HepG2 (cell line): ENCODE data around the gene SLC25A19. TPM values are rescaled to one million over a fixed set of nuclear protein-coding genes. Genes with fewer than 3 reads are reported as not detected.
A peak's percentile ranks its signal among the peaks of the same experiment; 100 is the strongest.

Experiments used
- ATAC-seq: fragments of 200-7000 bp; cut with Tn5 transposase; 3 replicates; pipeline ENCODE4 v1.9.1; 2020; ENCODE audit warnings: mild to moderate bottlenecking, moderate library complexity
- Bru-seq: library from RNA; stranded (reverse); fragments of 400-500 nt; gene quantifications from one replicate; lab custom pipeline; 2021; lab: Mats Ljungman, UMichigan
- BruChase-seq, 2 experiments: library from RNA; stranded (reverse); fragments of 400-500 nt; gene quantifications; one replicate each; lab custom pipeline; 2021; lab: Mats Ljungman, UMichigan
- BruUV-seq: library from RNA; stranded (reverse); fragments of 400-500 nt; replicated peaks from 2 replicates; lab custom pipeline; 2021; lab: Mats Ljungman, UMichigan
- CTCF ChIA-PET: fragments of 300-600 bp; formaldehyde crosslinking; extraction: SDS; loops from one replicate; lab custom pipeline; 2021; ENCODE audit warnings: low total read pairs, inconsistent platforms, low intra/inter-chr PET ratio; lab: Yijun Ruan, JAX
- POLR2A ChIA-PET: fragments of 350-600 bp; sonication (Branson Sonifier 250); formaldehyde crosslinking; loops from one replicate; lab custom pipeline; 2020; ENCODE audit warnings: antibody characterized with exemption, inconsistent platforms; lab: Yijun Ruan, JAX
- DNase-seq: peaks from one replicate; pipeline ENCODE4 v3.0.0-alpha.2; 2015; ENCODE audit warnings: low spot score
- FAIRE-seq: peaks from 3 replicates; lab custom pipeline; 2011; peaks lifted over from hg19 to GRCh38; lab: Jason Lieb, UNC
- H2AFZ ChIP-seq: one replicate; pipeline ENCODE4 v1.6.1; 2011; ENCODE audit warnings: low read length, inconsistent platforms
- H3K27ac ChIP-seq: fragments of 300-600 bp; 3 replicates; pipeline ENCODE4 v1.8.0; 2011; ENCODE audit warnings: mixed run types, mild to moderate bottlenecking, mixed read lengths, low read length, inconsistent platforms; ENCODE audit not compliant: insufficient read depth; ENCODE audit errors: extremely low read length
- H3K27me3 ChIP-seq, 2 experiments: fragments of 200-600 bp in 1 of 2; 2 replicates in 1 of 2; 3 replicates in 1 of 2; pipeline versions ENCODE4 v1.6.0 to v1.8.0; 2011; ENCODE audit warnings: low read length in 2 of 2, mild to moderate bottlenecking in 2 of 2, moderate library complexity in 2 of 2, inconsistent platforms in 1 of 2; ENCODE audit not compliant: insufficient read depth in 2 of 2, control insufficient read depth in 1 of 2
- H3K36me3 ChIP-seq, 2 experiments: fragments of 200-600 bp in 1 of 2; replicated peaks in 1 of 2; 2 replicates in 1 of 2; 3 replicates in 1 of 2; pipeline versions ENCODE4 v1.5.1 to v1.8.0; 2011; ENCODE audit warnings: low read length in 2 of 2, inconsistent platforms in 1 of 2; ENCODE audit not compliant: insufficient read depth in 2 of 2, control insufficient read depth in 1 of 2
- H3K4me1 ChIP-seq: 2 replicates; pipeline ENCODE4 v1.5.1; 2012; ENCODE audit warnings: low read length, inconsistent platforms; ENCODE audit not compliant: insufficient read depth
- H3K4me2 ChIP-seq: 2 replicates; pipeline ENCODE4 v1.6.0; 2011; ENCODE audit warnings: low read depth, low read length, inconsistent platforms
- H3K4me3 ChIP-seq, 3 experiments: fragments of 200-600 bp in 1 of 3; sonication (generic), shearing (Covaris generic) in 1 of 3; replicated peaks in 1 of 3; 2 replicates each; pipeline ENCODE4 v1.5.1; 2011 to 2016; ENCODE audit warnings: low read length in 3 of 3, inconsistent platforms in 2 of 3, low read depth in 2 of 3, mild to moderate bottlenecking in 2 of 3, control low read depth in 1 of 3, mixed read lengths in 1 of 3; ENCODE audit not compliant: insufficient read depth in 1 of 3
- H3K79me2 ChIP-seq: one replicate; pipeline ENCODE4 v1.6.1; 2011; ENCODE audit warnings: low read length, inconsistent platforms; ENCODE audit not compliant: insufficient read depth
- H3K9ac ChIP-seq: 2 replicates; pipeline ENCODE4 v1.6.0; 2011; ENCODE audit warnings: mild to moderate bottlenecking, low read depth, low read length, inconsistent platforms; ENCODE audit not compliant: insufficient read depth
- H3K9me3 ChIP-seq: 2 replicates; pipeline ENCODE4 v1.5.1; 2012; ENCODE audit warnings: mild to moderate bottlenecking, low read length
- H4K20me1 ChIP-seq: 2 replicates; pipeline ENCODE4 v1.6.0; 2011; ENCODE audit warnings: inconsistent platforms, mild to moderate bottlenecking, low read length, moderate library complexity; ENCODE audit not compliant: insufficient read depth
- ARNT2 ChIP-seq: sonication (generic); formaldehyde crosslinking; IDR thresholded peaks from 2 replicates; pipeline ENCODE4 v1.8.0; 2022; ENCODE audit warnings: mild to moderate bottlenecking, low read depth, missing genetic modification reagents, moderate library complexity
- ELF1 ChIP-seq: sonication (generic); formaldehyde crosslinking; IDR thresholded peaks from 2 replicates; pipeline ENCODE4 v1.4.0; 2020; ENCODE audit warnings: missing genetic modification reagents
- HCFC1 ChIP-seq: fragments of 150-350 bp; IDR thresholded peaks from 2 replicates; pipeline ENCODE4 v1.6.1; 2014; ENCODE audit warnings: low read depth, low read length
- HNRNPK ChIP-seq: fragments of 200-400 bp; formaldehyde crosslinking; IDR thresholded peaks from 2 replicates; pipeline ENCODE4 v1.6.1; 2018; ENCODE audit warnings: low read length, low read depth, moderate library complexity, mild to moderate bottlenecking; ENCODE audit not compliant: poor library complexity, severe bottlenecking
- MTA1 ChIP-seq: sonication (generic); formaldehyde crosslinking; IDR thresholded peaks from 2 replicates; pipeline ENCODE4 v1.4.0; 2020; ENCODE audit warnings: missing genetic modification reagents, mild to moderate bottlenecking, borderline replicate concordance
- NFKBIZ ChIP-seq: IDR thresholded peaks from 2 replicates; pipeline ENCODE4 v1.6.1; 2018; ENCODE audit warnings: missing genetic modification reagents, missing compliant biosample characterization
- RFX1 ChIP-seq: fragments of 450-650 bp; IDR thresholded peaks from 2 replicates; pipeline ENCODE4 v1.6.1; 2017
- THRA ChIP-seq: sonication (generic); formaldehyde crosslinking; IDR thresholded peaks from 2 replicates; pipeline ENCODE4 v1.4.0; 2020; ENCODE audit warnings: missing genetic modification reagents, borderline replicate concordance
- TOE1 ChIP-seq: sonication (generic); formaldehyde crosslinking; IDR thresholded peaks from 2 replicates; pipeline ENCODE4 v1.4.0; 2020; ENCODE audit warnings: mild to moderate bottlenecking, missing genetic modification reagents
- XRCC5 ChIP-seq: fragments of 200-400 bp; formaldehyde crosslinking; optimal IDR thresholded peaks from 2 replicates; pipeline ENCODE3; 2017; ENCODE audit warnings: mild to moderate bottlenecking, low read length
- ZNF260 ChIP-seq: sonication (generic); formaldehyde crosslinking; IDR thresholded peaks from 2 replicates; pipeline ENCODE4 v1.4.0; 2020; ENCODE audit warnings: missing genetic modification reagents, low read depth, mild to moderate bottlenecking, borderline replicate concordance
- ZNF510 ChIP-seq: sonication (generic); formaldehyde crosslinking; IDR thresholded peaks from 2 replicates; pipeline ENCODE4 v1.4.0; 2020; ENCODE audit warnings: low read depth, mild to moderate bottlenecking, missing genetic modification reagents
- ZNF550 ChIP-seq: sonication (generic); formaldehyde crosslinking; IDR thresholded peaks from 2 replicates; pipeline ENCODE4 v1.4.0; 2020; ENCODE audit warnings: mild to moderate bottlenecking, missing genetic modification reagents, borderline replicate concordance
- WGBS: methylation state at CpG from one replicate; pipeline ENCODE4 v1.1.6; 2017; ENCODE audit warnings: low lambda C conversion rate; 5-methylcytosine and 5-hydroxymethylcytosine counted together
- in situ Hi-C: cut with HindIII; loops from 2 replicates; pipeline ENCODE4 v1.10.0; 2017; ENCODE audit warnings: low pct_unique_long_range_greater_than_20kb; ENCODE audit not compliant: extremely low pct_ligation_motif_present
- intact Hi-C: fragments of 100-400 bp; cut with micrococcal nuclease; formaldehyde crosslinking; loops from one replicate; pipeline ENCODE4 v1.10.0; 2022; ENCODE audit not compliant: unreplicated experiment
- long read RNA-seq, 2 experiments: library from RNA in 1 of 2; library from polyadenylated mRNA in 1 of 2; stranded (forward) in 1 of 2; unstranded in 1 of 2; transcript quantifications; one replicate each; pipeline ENCODE4 v2.0.0, GENCODE V29; 2019 to 2022
- polyA minus RNA-seq, 3 experiments: library from RNA; depleted of rRNA, polyadenylated mRNA; stranded (reverse); fragments of >200 nt; gene quantifications; 2 replicates each; pipeline ENCODE4 v1.2.3, GENCODE V29; 2011; ENCODE audit warnings: low replicate concordance in 1 of 3
- polyA plus RNA-seq, 8 experiments: library from polyadenylated mRNA; depleted of rRNA in 3 of 8; stranded (reverse) in 7 of 8; unstranded in 1 of 8; fragments of >200 nt; fragmentation: Illumina TruSeq in 4 of 8; extraction: Trizol in 4 of 8; gene quantifications; 2 replicates each; pipeline versions ENCODE4 v1.2.1 to v1.2.3, GENCODE V29; 2011 to 2016; ENCODE audit warnings: low read depth in 4 of 8, missing spikeins in 1 of 8, mixed read lengths in 1 of 8; ENCODE audit not compliant: insufficient read depth in 1 of 8
- total RNA-seq, 5 experiments: library from RNA; depleted of rRNA; stranded (reverse); fragments of >200 nt; fragmentation: Illumina TruSeq; extraction: Trizol; gene quantifications; 2 replicates each; pipeline ENCODE4 v1.2.3, GENCODE V29; 2016; ENCODE audit warnings: low read depth in 1 of 5

The SLC25A19 gene
- total RNA-seq (2016; rRNA removed; fragmentation: Illumina TruSeq; extraction: Trizol) (41.4 and 42.2 TPM in 2 replicates), polyA plus RNA-seq (2011; rRNA removed) (24.4 and 27.7 TPM in 2 replicates), polyA minus RNA-seq (2011; rRNA and poly(A)+ RNA removed; ENCODE audit: low replicate concordance) (17.3 and 57.6 TPM in 2 replicates), Bru-seq, nascent RNA (percentile 55 among the genes with signal in this experiment), BruChase-seq, experiment 1, labeled RNA remaining after a 6-hour chase (percentile 58 among the genes with signal in this experiment), BruChase-seq, experiment 2, labeled RNA remaining after a 2-hour chase (percentile 59 among the genes with signal in this experiment)
- 27.2 and 31.3 TPM in 2 replicates for total RNA-seq (2016; cell fraction: cytosol; rRNA removed; fragmentation: Illumina TruSeq; extraction: Trizol; ENCODE audit: low read depth)
- 37.5 and 41.8 TPM in 2 replicates for total RNA-seq (2016; cell fraction: insoluble cytoplasmic fraction; rRNA removed; fragmentation: Illumina TruSeq; extraction: Trizol)
- 45.2 and 53.1 TPM in 2 replicates for total RNA-seq (2016; cell fraction: membrane; rRNA removed; fragmentation: Illumina TruSeq; extraction: Trizol)
- 24.9 and 25.1 TPM in 2 replicates for total RNA-seq (2016; cell fraction: nucleus; rRNA removed; fragmentation: Illumina TruSeq; extraction: Trizol)
- 26.0 and 29.6 TPM in 2 replicates for polyA plus RNA-seq (2011; cell fraction: cytosol; rRNA removed)
- 33.6 and 35.5 TPM in 2 replicates for polyA plus RNA-seq (2011; cell fraction: nucleus; rRNA removed)
- 16.6 and 24.7 TPM in 2 replicates for polyA plus RNA-seq (2012)
- 24.2 and 31.6 TPM in 2 replicates for polyA plus RNA-seq (2016; cell fraction: cytosol; fragmentation: Illumina TruSeq; extraction: Trizol; ENCODE audit: low read depth)
- 47.0 and 51.5 TPM in 2 replicates for polyA plus RNA-seq (2016; cell fraction: insoluble cytoplasmic fraction; fragmentation: Illumina TruSeq; extraction: Trizol; ENCODE audit: low read depth)
- 34.4 and 46.3 TPM in 2 replicates for polyA plus RNA-seq (2016; cell fraction: membrane; fragmentation: Illumina TruSeq; extraction: Trizol; ENCODE audit: low read depth)
- polyA plus RNA-seq (2016; cell fraction: nucleus; fragmentation: Illumina TruSeq; extraction: Trizol; ENCODE audit: insufficient read depth, low read depth): 42.3 and 47.3 TPM in 2 replicates
- 9.2 and 11.1 TPM in 2 replicates for polyA minus RNA-seq (2011; cell fraction: cytosol; rRNA and poly(A)+ RNA removed)
- polyA minus RNA-seq (2011; cell fraction: nucleus; rRNA and poly(A)+ RNA removed): 14.4 and 14.5 TPM in 2 replicates
- long read RNA-seq, experiment 1, transcript SLC25A19-205 (7 exons, 1,496 nt): major isoform, 16 of 44 reads
- long read RNA-seq, experiment 1, transcript SLC25A19-204 (8 exons, 1,587 nt): minor isoform, 7 of 44 reads
- long read RNA-seq, experiment 1, transcript SLC25A19-210 (8 exons, 1,554 nt): minor isoform, 7 of 44 reads
- long read RNA-seq, experiment 1, partial matches to known transcripts: 3 of 44 reads
- long read RNA-seq, experiment 1, other reads (novel, unspliced or antisense): 9 of 44 reads
- long read RNA-seq, experiment 2, transcript SLC25A19-205 (7 exons, 1,496 nt): minor isoform, 10 of 64 reads
- long read RNA-seq, experiment 2, transcript SLC25A19-204 (8 exons, 1,587 nt): minor isoform, 8 of 64 reads
- long read RNA-seq, experiment 2, transcript SLC25A19-210 (8 exons, 1,554 nt): major isoform, 16 of 64 reads
- long read RNA-seq, experiment 2, partial matches to known transcripts: 8 of 64 reads
- long read RNA-seq, experiment 2, other reads (novel, unspliced or antisense): 19 of 64 reads

GRCh38 chr17:75289115-75289831, at the start of gene SLC25A19:
Gene SLC25A19, minus strand, starts transcription at chr17:75289433. Its CDS starts 2,669 bp downstream, at chr17:75286764.
- Histone ChIP-seq H3K79me2 (peaks cover 15% of the 10 kb centered on the region), H3K4me2 (peak within 1 kb of the TSS; percentile 78), H3K4me3 (peak within 1 kb of the TSS; percentile 74 to 94 (median 87)), H3K27ac (peak within 1 kb of the TSS; percentile 75), H3K9ac (peak within 1 kb of the TSS; percentile 84), H3K4me1 (peaks cover 57% of the 10 kb centered on the region), H4K20me1 (no peaks in the 10 kb centered on the region), H3K9me3 (no peaks in the 10 kb centered on the region), H3K27me3 (no peaks in the 10 kb centered on the region), H2AFZ (no peak within 1 kb of the TSS), H3K36me3 (peaks cover 6 to 22% of the 10 kb centered on the region in 2 experiments; a peak in 4 of 5 replicates)
- BruUV-seq: no TSS peak
- in situ Hi-C loops: no loop called here
- POLR2A ChIA-PET: interaction anchor here (0.5 to 2.2 kb wide), 39 partner anchors 8 to 491 kb away, joined by 3 to 73 read pairs (median 5); partner anchors contain the start of genes FDXR, GGA3, GRB2 and MIF4GD
- peak; percentile 99 for DNase-seq
- CTCF ChIA-PET: interaction anchor here (1.2 to 1.3 kb wide), 2 partner anchors 19 to 115 kb away, joined by 3 to 5 read pairs; no protein-coding TSS in a partner anchor
- 1% methylated on average over 42 of the region's 65 CpGs for WGBS
- peak; percentile 99 for FAIRE-seq
- peak; percentile 97 for ATAC-seq
- intact Hi-C loops: loop anchor here (1.0 kb wide), 2 partner anchors 18 to 116 kb away; partner anchors contain the start of genes GRB2 and MIF4GD
- TF ChIP-seq TOE1 (no peak), ZNF550 (CRISPR knock-in tag) (peak; percentile 62; the same call in 1 of the 2 replicates), MTA1 (CRISPR knock-in tag) (peak; percentile 77; the same call in 1 of the 2 replicates), THRA (CRISPR knock-in tag) (peak; percentile 75; the same call in 1 of the 2 replicates), ELF1 (CRISPR knock-in tag) (peak; percentile 91), HCFC1 (peak; percentile 98), HNRNPK (peak; percentile 56), ARNT2 (CRISPR knock-in tag) (peak; percentile 82; the same call in 1 of the 2 replicates), NFKBIZ (CRISPR knock-in tag) (0 out of 2 replicates have a peak, but pooled peaks have one; percentile 66), RFX1 (no peak; the same call in 1 of the 2 replicates), ZNF510 (CRISPR knock-in tag) (0 out of 2 replicates have a peak, but pooled peaks have one; percentile 66), XRCC5 (peak; percentile 47), ZNF260 (CRISPR knock-in tag) (no peak)
